ENCODE data around the gene VEZT.
"Not testable (repeated sequence)": the region's sequence is repeated elsewhere in the genome, so short reads cannot be mapped to it uniquely, and the experiment has no call there.

Gene VEZT

GRCh38 chr12:95217377-95218149, at the start of gene VEZT, which contains the start of gene FGD6:
VEZT (plus strand) TSS chr12:95217807; CDS start chr12:95217851, 44 bp downstream.
FGD6 (minus strand) TSS chr12:95217467; CDS start chr12:95217240, 227 bp downstream.
- DNase-seq: peak; percentile 99

- no peak for DNase-seq
These were observed 48.9 kb upstream of the VEZT start for GRCh38 chr12:95168746-95169145.

- no peak for DNase-seq
These were observed 48.2 kb upstream of the VEZT start for GRCh38 chr12:95169368-95169767.

- DNase-seq: no peak
These were observed 44.0 kb upstream of the VEZT start for GRCh38 chr12:95173392-95174251.

- no peak for DNase-seq
These were observed 40.3 kb upstream of the VEZT start for GRCh38 chr12:95177201-95177768.

GRCh38 chr12:95178136-95178535, 39.5 kb upstream of the VEZT start:
- no peak for DNase-seq

- DNase-seq: no peak
These were observed 38.6 kb upstream of the VEZT start for GRCh38 chr12:95179011-95179410.

- DNase-seq: no peak
These were observed 36.5 kb upstream of the VEZT start for GRCh38 chr12:95181103-95181502.

GRCh38 chr12:95182868-95183415, 34.7 kb upstream of the VEZT start:
- DNase-seq: peak; percentile 62

- DNase-seq: no peak
These were observed 33.5 kb upstream of the VEZT start for GRCh38 chr12:95184121-95184520.

- DNase-seq: no peak
These were observed 32.5 kb upstream of the VEZT start for GRCh38 chr12:95185072-95185471.

GRCh38 chr12:95185854-95186253, 31.8 kb upstream of the VEZT start:
- DNase-seq: no peak

- no peak for DNase-seq
These were observed 29.7 kb upstream of the VEZT start for GRCh38 chr12:95187865-95188415.

GRCh38 chr12:95191060-95191696, 26.4 kb upstream of the VEZT start:
- no peak for DNase-seq

GRCh38 chr12:95192271-95192670, 25.3 kb upstream of the VEZT start:
- DNase-seq: no peak

- DNase-seq: no peak
These were observed 24.5 kb upstream of the VEZT start for GRCh38 chr12:95193139-95193538.

- no peak for DNase-seq
These were observed 22.5 kb upstream of the VEZT start for GRCh38 chr12:95195122-95195521.

- DNase-seq: not testable (repeated sequence)
These were observed 20.6 kb upstream of the VEZT start for GRCh38 chr12:95196875-95197569.

- DNase-seq: no peak
These were observed 20.0 kb upstream of the VEZT start for GRCh38 chr12:95197636-95198035.

- no peak for DNase-seq
These were observed 18.7 kb upstream of the VEZT start for GRCh38 chr12:95198914-95199313.

- no peak for DNase-seq
These were observed 17.3 kb upstream of the VEZT start for GRCh38 chr12:95200128-95200894.
